ENCODE data around the gene KLK14.

KLK14 gene

GRCh38 chr19:51036519-51036918 lies 46.2 kb downstream of the KLK14 start:
- no peak for DNase-seq

- DNase-seq, result no peak
Observed at GRCh38 chr19:51034704-51035103, 48.0 kb downstream of the KLK14 start, which contains the start of gene KLK12. TSS of gene KLK12 (minus strand) at chr19:51035002. CDS start at chr19:51034621, 381 bp downstream.

GRCh38 chr19:51031880-51032225 lies 50.8 kb downstream of the KLK14 start:
- no peak for DNase-seq

- no peak for DNase-seq
Observed at GRCh38 chr19:51031220-51031879, 51.3 kb downstream of the KLK14 start.

DNA sequence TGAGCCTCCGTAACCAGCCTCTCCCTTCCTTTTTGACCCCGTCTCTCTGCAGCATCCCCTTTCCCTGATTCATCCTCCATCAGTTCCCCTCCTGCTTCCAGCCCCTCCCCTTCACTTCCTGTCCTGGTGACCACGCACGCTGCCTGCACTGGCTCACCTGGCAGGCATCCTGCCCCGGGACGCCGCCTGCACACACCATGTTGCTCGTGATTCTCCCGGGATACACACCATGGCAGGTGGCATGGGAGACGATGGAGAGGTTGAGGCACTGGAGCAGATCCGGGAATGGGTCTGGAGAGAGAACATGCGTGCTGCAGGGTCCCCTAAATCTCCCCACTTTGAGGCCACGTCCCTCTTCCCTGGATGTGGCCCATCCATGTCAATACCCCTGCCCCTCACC lies 52.1 kb downstream of the KLK14 start:
- DNase-seq, result no peak

- no peak for DNase-seq
Observed at GRCh38 chr19:51029718-51030117, 53.0 kb downstream of the KLK14 start.

Measured in CD4-positive, alpha-beta T cell treated with Interleukin-1 beta for 1 hour (primary cell).